ENCODE data around the gene FHIT. TPM values are rescaled to one million over a fixed set of nuclear protein-coding genes. Genes with fewer than 3 reads are reported as not detected.
"Not testable (repeated sequence)": the region's sequence is repeated elsewhere in the genome, so short reads cannot be mapped to it uniquely, and the experiment has no call there.

Gene FHIT
- total RNA-seq, 1 donor from 2014 or later, result 11.7 TPM

DNA sequence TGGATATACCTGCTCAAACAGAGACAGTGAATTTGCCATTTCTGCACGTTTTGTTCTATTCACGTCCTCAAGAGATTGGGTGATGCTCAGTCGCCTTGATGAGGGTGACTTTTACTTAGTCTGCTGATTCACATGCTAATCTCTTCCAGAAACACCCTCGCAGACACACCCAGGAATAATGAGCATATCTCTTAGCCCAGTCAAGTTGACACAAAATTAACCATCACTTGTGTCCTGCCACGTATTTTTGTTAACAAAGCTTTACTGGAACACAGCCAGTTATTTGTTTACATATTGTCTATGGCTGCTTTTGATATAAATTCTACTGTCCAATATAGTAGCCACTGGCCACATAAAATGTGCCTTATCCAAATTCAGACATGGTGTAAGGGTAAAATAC lies 218.3 kb downstream of the FHIT start:
- peaks cover 6% of the 10 kb centered on the region for H3K4me1 Mint-ChIP-seq (ENCODE audit: unreplicated experiment)
- H3K36me3 Mint-ChIP-seq, result peaks cover 8% of the 10 kb centered on the region
- TF ChIP-seq, protein P1, sequence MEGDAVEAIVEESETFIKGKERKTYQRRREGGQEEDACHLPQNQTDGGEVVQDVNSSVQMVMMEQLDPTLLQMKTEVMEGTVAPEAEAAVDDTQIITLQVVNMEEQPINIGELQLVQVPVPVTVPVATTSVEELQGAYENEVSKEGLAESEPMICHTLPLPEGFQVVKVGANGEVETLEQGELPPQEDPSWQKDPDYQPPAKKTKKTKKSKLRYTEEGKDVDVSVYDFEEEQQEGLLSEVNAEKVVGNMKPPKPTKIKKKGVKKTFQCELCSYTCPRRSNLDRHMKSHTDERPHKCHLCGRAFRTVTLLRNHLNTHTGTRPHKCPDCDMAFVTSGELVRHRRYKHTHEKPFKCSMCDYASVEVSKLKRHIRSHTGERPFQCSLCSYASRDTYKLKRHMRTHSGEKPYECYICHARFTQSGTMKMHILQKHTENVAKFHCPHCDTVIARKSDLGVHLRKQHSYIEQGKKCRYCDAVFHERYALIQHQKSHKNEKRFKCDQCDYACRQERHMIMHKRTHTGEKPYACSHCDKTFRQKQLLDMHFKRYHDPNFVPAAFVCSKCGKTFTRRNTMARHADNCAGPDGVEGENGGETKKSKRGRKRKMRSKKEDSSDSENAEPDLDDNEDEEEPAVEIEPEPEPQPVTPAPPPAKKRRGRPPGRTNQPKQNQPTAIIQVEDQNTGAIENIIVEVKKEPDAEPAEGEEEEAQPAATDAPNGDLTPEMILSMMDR (conservative IDR thresholded peaks at IDR 0.05), result no peak
- DNase-seq (ENCODE audit: extremely low spot score, unreplicated experiment), result no peak
- no peak overlapping the region for H3K27ac Mint-ChIP-seq
- no peaks in the 10 kb centered on the region for H3K27me3 Mint-ChIP-seq
- peaks cover 17% of the 10 kb centered on the region for H3K9me3 Mint-ChIP-seq
- no peak overlapping the region for H3K4me3 Mint-ChIP-seq

- DNase-seq (ENCODE audit: extremely low spot score, unreplicated experiment), result no peak
- Mint-ChIP-seq H3K4me3 (no peak overlapping the region), H3K4me1 (ENCODE audit: unreplicated experiment) (peaks cover 6% of the 10 kb centered on the region), H3K9me3 (peaks cover 17% of the 10 kb centered on the region), H3K27ac (no peak overlapping the region), H3K27me3 (no peaks in the 10 kb centered on the region), H3K36me3 (peaks cover 8% of the 10 kb centered on the region)
- TF ChIP-seq, protein P1 (conservative IDR thresholded peaks at IDR 0.05), result no peak
Observed at GRCh38 chr3:61031503-61031902, 219.7 kb downstream of the FHIT start.

GRCh38 chr3:61030469-61031035 lies 220.7 kb downstream of the FHIT start:
- Mint-ChIP-seq H3K9me3 (peaks cover 17% of the 10 kb centered on the region), H3K4me1 (ENCODE audit: unreplicated experiment) (peaks cover 6% of the 10 kb centered on the region), H3K4me3 (no peak overlapping the region), H3K36me3 (peaks cover 8% of the 10 kb centered on the region), H3K27me3 (no peaks in the 10 kb centered on the region), H3K27ac (no peak overlapping the region)
- TF ChIP-seq, protein P1 (conservative IDR thresholded peaks at IDR 0.05), result no peak
- no peak for DNase-seq (ENCODE audit: extremely low spot score, unreplicated experiment)

- Mint-ChIP-seq H3K4me1 (ENCODE audit: unreplicated experiment) (peaks cover 6% of the 10 kb centered on the region), H3K9me3 (peaks cover 16% of the 10 kb centered on the region), H3K4me3 (no peak overlapping the region), H3K27ac (no peak overlapping the region), H3K27me3 (no peaks in the 10 kb centered on the region), H3K36me3 (peaks cover 7% of the 10 kb centered on the region)
- DNase-seq (ENCODE audit: extremely low spot score, unreplicated experiment), result no peak
- TF ChIP-seq, protein P1 (conservative IDR thresholded peaks at IDR 0.05), result no peak
Observed at GRCh38 chr3:61029194-61029593, 222.1 kb downstream of the FHIT start.

- no peak for DNase-seq (ENCODE audit: extremely low spot score, unreplicated experiment)
- Mint-ChIP-seq H3K27ac (no peak overlapping the region), H3K36me3 (peaks cover 15% of the 10 kb centered on the region), H3K27me3 (no peaks in the 10 kb centered on the region), H3K9me3 (no peaks in the 10 kb centered on the region), H3K4me1 (ENCODE audit: unreplicated experiment) (peaks cover 5% of the 10 kb centered on the region), H3K4me3 (no peak overlapping the region)
- TF ChIP-seq, protein P1 (conservative IDR thresholded peaks at IDR 0.05), result no peak
Observed at GRCh38 chr3:61018807-61019206, 232.4 kb downstream of the FHIT start.

GRCh38 chr3:61017028-61017427 lies 234.2 kb downstream of the FHIT start:
- not testable (repeated sequence) for DNase-seq (ENCODE audit: extremely low spot score, unreplicated experiment); H3K4me3 Mint-ChIP-seq; H3K9me3 Mint-ChIP-seq; H3K4me1 Mint-ChIP-seq (ENCODE audit: unreplicated experiment); H3K27ac Mint-ChIP-seq; H3K27me3 Mint-ChIP-seq; H3K36me3 Mint-ChIP-seq
